HG03280 (cell line): Measurements from ENCODE around the gene CYP46A1.

Source experiments
- ATAC-seq: cut with Tn5 transposase; IDR thresholded peaks from one replicate; pipeline ENCODE4 v1.9.1; 2021; ENCODE audit warnings: mild to moderate bottlenecking, moderate library complexity; ENCODE audit not compliant: unreplicated experiment

CYP46A1 gene

GRCh38 chr14:99774556-99775307 lies 90.6 kb downstream of the CYP46A1 start:
- ATAC-seq: no peak

GRCh38 chr14:99775351-99775750 lies 91.3 kb downstream of the CYP46A1 start:
- ATAC-seq: no peak
